ENCODE data around the gene CYBRD1. TPM values are rescaled to one million over a fixed set of nuclear protein-coding genes. Genes with fewer than 3 reads are reported as not detected.

CYBRD1 gene
- total and polyA plus RNA-seq, 8 donors: 12.2 to 150 (median 45.9) TPM

DNA sequence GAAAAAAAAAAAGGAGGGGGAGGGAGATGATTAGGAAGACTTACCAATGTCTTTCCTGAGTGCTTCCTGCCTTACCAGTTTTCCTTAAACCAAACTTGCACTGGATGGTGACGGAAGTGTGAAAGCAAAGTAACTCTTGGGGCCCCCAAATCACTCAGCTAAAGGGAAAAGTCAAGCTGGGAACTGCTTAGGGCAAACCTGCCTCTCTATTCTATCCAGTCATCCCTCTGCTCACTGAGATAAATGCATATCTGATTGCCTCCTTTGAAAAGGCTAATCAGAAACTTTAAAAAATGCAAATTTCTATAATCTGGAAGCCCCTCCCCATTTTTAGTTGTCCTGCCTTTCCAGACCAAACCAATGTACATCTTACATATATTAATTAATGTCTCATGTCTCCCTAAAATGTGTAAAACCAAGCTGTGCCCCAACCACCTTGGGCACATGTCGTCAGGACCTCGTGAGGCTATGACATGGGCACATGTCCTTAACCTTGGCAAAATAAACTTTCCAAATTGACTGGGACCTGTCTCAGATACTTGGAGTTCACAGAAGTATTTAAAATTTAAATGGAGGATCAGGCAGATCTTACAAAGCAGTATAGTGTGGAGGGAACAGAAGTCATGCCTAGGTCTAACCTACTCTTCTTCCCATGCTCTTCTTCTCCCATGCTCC lies 7.2 kb upstream of the CYBRD1 start:
- H3K4me1 ChIP-seq: no peaks in the 10 kb centered on the region
- no peak overlapping the region for H3K4me3 ChIP-seq
- intact Hi-C loops (cut with DNase I; ENCODE audit: low total_unique reads): no loop called here
- TF ChIP-seq, protein P1, sequence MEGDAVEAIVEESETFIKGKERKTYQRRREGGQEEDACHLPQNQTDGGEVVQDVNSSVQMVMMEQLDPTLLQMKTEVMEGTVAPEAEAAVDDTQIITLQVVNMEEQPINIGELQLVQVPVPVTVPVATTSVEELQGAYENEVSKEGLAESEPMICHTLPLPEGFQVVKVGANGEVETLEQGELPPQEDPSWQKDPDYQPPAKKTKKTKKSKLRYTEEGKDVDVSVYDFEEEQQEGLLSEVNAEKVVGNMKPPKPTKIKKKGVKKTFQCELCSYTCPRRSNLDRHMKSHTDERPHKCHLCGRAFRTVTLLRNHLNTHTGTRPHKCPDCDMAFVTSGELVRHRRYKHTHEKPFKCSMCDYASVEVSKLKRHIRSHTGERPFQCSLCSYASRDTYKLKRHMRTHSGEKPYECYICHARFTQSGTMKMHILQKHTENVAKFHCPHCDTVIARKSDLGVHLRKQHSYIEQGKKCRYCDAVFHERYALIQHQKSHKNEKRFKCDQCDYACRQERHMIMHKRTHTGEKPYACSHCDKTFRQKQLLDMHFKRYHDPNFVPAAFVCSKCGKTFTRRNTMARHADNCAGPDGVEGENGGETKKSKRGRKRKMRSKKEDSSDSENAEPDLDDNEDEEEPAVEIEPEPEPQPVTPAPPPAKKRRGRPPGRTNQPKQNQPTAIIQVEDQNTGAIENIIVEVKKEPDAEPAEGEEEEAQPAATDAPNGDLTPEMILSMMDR (IDR thresholded peaks at IDR 0.05): no peak
- TF ChIP-seq POLR2A (IDR thresholded peaks at IDR 0.05) (no peak), POLR2AphosphoS5 (IDR thresholded peaks at IDR 0.05) (no peak), EP300 (IDR thresholded peaks at IDR 0.05) (no peak)
- H3K9me3 ChIP-seq: no peaks in the 10 kb centered on the region
- DNase-seq: no peak
- no peaks in the 10 kb centered on the region for H3K27me3 ChIP-seq
- no peak overlapping the region for H3K27ac ChIP-seq
- WGBS, 5 donors: 91 to 96% (median 95%) methylated on average over 3 of the region's 3 CpGs
- H3K36me3 ChIP-seq: no peaks in the 10 kb centered on the region

DNA sequence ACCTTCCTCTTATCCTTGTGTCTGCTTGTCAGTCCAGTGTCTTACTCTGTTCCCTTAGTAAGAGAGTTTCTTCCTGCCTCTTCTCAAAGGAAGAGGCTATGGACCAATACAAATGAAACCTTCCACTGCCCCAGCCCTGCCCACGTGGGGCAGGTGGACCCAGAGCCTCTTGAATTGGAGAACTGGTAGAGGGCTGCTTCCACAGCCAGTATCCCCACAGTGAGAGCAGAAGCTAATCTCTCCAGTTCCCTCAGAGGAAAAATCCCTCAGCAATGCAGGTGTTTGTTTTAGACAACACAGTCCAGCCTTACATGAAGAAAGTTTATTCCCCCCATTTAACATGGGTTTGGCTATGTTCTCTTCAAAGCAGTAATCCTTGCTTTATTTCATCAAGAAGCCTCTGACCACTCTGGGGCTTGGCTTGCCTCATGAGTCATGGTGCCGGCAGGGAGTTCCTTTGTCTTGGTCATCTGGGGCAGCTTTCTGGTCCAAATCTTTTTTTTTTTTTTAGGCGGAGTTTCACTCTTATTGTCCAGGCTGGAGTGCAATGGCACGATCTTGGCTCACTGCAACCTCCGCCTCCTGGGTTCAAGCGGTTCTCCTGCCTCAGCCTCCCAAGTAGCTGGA lies 6.5 kb upstream of the CYBRD1 start:
- Histone ChIP-seq H3K27me3 (no peaks in the 10 kb centered on the region), H3K27ac (no peak overlapping the region), H3K9me3 (no peaks in the 10 kb centered on the region), H3K4me1 (peaks cover 0 to 3% (median under 1%) of the 10 kb centered on the region in 4 donors), H3K36me3 (no peaks in the 10 kb centered on the region), H3K4me3 (no peak overlapping the region)
- TF ChIP-seq POLR2A (IDR thresholded peaks at IDR 0.05) (no peak), POLR2AphosphoS5 (IDR thresholded peaks at IDR 0.05) (no peak), EP300 (IDR thresholded peaks at IDR 0.05) (no peak)
- TF ChIP-seq, protein P1 (IDR thresholded peaks at IDR 0.05): no peak
- WGBS, 5 donors: 64 to 70% (median 70%) methylated on average over 6 of the region's 6 CpGs
- intact Hi-C loops (cut with DNase I; ENCODE audit: low total_unique reads): no loop called here
- DNase-seq: no peak

DNA sequence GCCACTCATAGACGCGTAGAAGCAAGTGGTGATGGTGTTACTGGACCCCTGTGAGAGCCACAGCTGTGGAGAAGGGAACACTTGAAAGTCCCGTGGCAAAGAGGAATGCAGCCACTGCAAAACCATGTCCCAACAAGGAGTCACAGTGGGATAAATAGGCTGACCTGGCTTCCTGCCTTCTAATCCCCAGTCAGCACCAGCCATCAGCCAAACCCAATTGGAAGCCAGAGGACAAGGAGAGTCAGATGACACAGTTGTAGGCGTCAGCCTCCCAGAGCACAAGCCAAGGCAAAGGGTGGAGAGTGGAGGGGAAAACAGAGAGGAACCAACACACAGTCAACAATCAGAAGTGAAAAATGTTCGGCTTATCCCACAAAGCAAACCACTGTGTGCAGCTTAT lies 5.5 kb upstream of the CYBRD1 start:
- no peak for DNase-seq
- intact Hi-C loops (cut with DNase I; ENCODE audit: low total_unique reads): no loop called here
- Histone ChIP-seq H3K27ac (no peak overlapping the region), H3K36me3 (no peaks in the 10 kb centered on the region), H3K4me1 (peaks cover 0 to 12% (median 8%) of the 10 kb centered on the region in 4 donors), H3K9me3 (no peaks in the 10 kb centered on the region), H3K27me3 (no peaks in the 10 kb centered on the region), H3K4me3 (no peak overlapping the region)
- 83 to 97% (median 89%) methylated on average over 5 of the region's 5 CpGs for WGBS, 5 donors
- TF ChIP-seq POLR2A (IDR thresholded peaks at IDR 0.05) (no peak), POLR2AphosphoS5 (IDR thresholded peaks at IDR 0.05) (no peak), EP300 (IDR thresholded peaks at IDR 0.05) (no peak)
- TF ChIP-seq, protein P1 (IDR thresholded peaks at IDR 0.05): no peak

DNA sequence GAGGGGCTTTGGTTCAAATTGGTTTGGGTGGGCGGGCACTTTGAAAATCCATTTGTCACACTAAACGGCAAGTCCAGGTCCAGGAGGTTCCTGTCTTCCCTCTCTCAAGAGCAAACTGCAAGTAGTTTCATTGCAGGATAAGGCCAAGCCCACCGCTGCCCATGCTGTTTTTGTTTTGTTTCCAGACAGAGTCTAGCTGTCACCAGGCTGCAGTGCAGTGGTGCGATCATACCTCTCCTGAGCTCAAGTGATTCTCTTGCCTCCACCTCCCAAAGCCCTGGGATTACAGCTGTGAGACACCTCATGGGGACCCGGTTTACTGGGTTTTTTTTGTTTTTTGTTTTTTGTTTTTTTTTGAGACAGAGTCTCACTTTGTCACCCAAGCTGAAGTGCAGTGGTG lies 1.8 kb upstream of the CYBRD1 start:
- intact Hi-C loops (cut with DNase I; ENCODE audit: low total_unique reads): no loop called here

More for the DNA sequence above, 1.8 kb upstream of the CYBRD1 start:
- no peak for DNase-seq
- WGBS, 5 donors: 77 to 87% (median 82%) methylated on average over 5 of the region's 5 CpGs
- Histone ChIP-seq H3K9me3 (no peaks in the 10 kb centered on the region), H3K4me3 (no peak overlapping the region), H3K4me1 (peaks cover 15 to 37% (median 26%) of the 10 kb centered on the region in 4 donors), H3K27ac (no peak overlapping the region), H3K36me3 (no peaks in the 10 kb centered on the region), H3K27me3 (no peaks in the 10 kb centered on the region)
- no peak for TF ChIP-seq EP300 (IDR thresholded peaks at IDR 0.05)
- no peak for TF ChIP-seq POLR2AphosphoS5 (IDR thresholded peaks at IDR 0.05)
- TF ChIP-seq, protein P1 (IDR thresholded peaks at IDR 0.05): no peak
- no peak for TF ChIP-seq POLR2A (IDR thresholded peaks at IDR 0.05)
